Endothelial cell of umbilical vein (primary cell): Measurements from ENCODE around the gene FZD10. TPM values are rescaled to one million over a fixed set of nuclear protein-coding genes. Genes with fewer than 3 reads are reported as not detected.

Source experiments
- BruUV-seq: library from RNA; stranded (reverse); fragments of 400-500 nt; replicated peaks from 2 replicates; lab custom pipeline; 2021; lab: Mats Ljungman, UMichigan
- CTCF ChIA-PET: fragments of 300-600, 350-600 bp; sonication (Branson Sonifier 250); formaldehyde crosslinking; loops from one replicate; lab custom pipeline; 2021; ENCODE audit warnings: antibody characterized with exemption, inconsistent platforms; lab: Charles Lee
- POLR2A ChIA-PET: fragments of 300-600, 350-600 bp; sonication (Branson Sonifier 250); formaldehyde crosslinking; loops from one replicate; lab custom pipeline; 2021; ENCODE audit warnings: antibody characterized with exemption, inconsistent platforms; lab: Charles Lee
- DNase-seq: peaks from one replicate; pipeline ENCODE4 v3.0.0-alpha.2; 2011; ENCODE audit warnings: low read depth, low spot score
- FAIRE-seq: peaks from 2 replicates; lab custom pipeline; 2011; peaks lifted over from hg19 to GRCh38; lab: Jason Lieb, UNC
- H2AFZ ChIP-seq: 2 replicates; pipeline ENCODE4 v1.6.0; 2012; ENCODE audit warnings: low read depth, low read length, control low read depth, inconsistent platforms
- H3K27ac ChIP-seq: 2 replicates; pipeline ENCODE4 v1.5.1; 2011; ENCODE audit warnings: low read depth, mild to moderate bottlenecking, control low read depth, low read length, moderate library complexity; ENCODE audit not compliant: insufficient read depth
- H3K27me3 ChIP-seq, 2 experiments: 2 replicates each; pipeline versions ENCODE4 v1.6.0 to v1.6.1; 2011; ENCODE audit warnings: low read length in 2 of 2, mixed read lengths in 1 of 2; ENCODE audit not compliant: control insufficient read depth in 2 of 2, insufficient read depth in 2 of 2
- H3K36me3 ChIP-seq, 2 experiments: 2 replicates in 1 of 2; 3 replicates in 1 of 2; pipeline ENCODE4 v1.5.1; 2011; ENCODE audit warnings: low read length in 2 of 2, mild to moderate bottlenecking in 1 of 2, moderate library complexity in 1 of 2; ENCODE audit not compliant: control insufficient read depth in 2 of 2, insufficient read depth in 2 of 2; ENCODE audit errors: extremely low read depth in 1 of 2
- H3K4me1 ChIP-seq: 3 replicates; pipeline ENCODE4 v1.5.1; 2011; ENCODE audit warnings: mild to moderate bottlenecking, low read length; ENCODE audit not compliant: control insufficient read depth, insufficient read depth; ENCODE audit errors: extremely low read depth
- H3K4me2 ChIP-seq: 2 replicates; pipeline ENCODE4 v1.6.1; 2011; ENCODE audit warnings: low read length, control low read depth, mixed read lengths; ENCODE audit not compliant: insufficient read depth
- H3K4me3 ChIP-seq, 3 experiments: fragments of 200-600 bp in 1 of 3; sonication (generic), shearing (Covaris generic) in 1 of 3; replicated peaks in 1 of 3; 2 replicates each; pipeline ENCODE4 v1.5.1; 2011 to 2016; ENCODE audit warnings: control low read depth in 3 of 3, low read length in 3 of 3, mild to moderate bottlenecking in 2 of 3, inconsistent platforms in 1 of 3, low read depth in 1 of 3, moderate library complexity in 1 of 3; ENCODE audit not compliant: insufficient read depth in 1 of 3
- H3K79me2 ChIP-seq: 2 replicates; pipeline ENCODE4 v1.6.0; 2012; ENCODE audit warnings: low read length, inconsistent platforms; ENCODE audit not compliant: control insufficient read depth, insufficient read depth
- H3K9ac ChIP-seq: replicated peaks from 2 replicates; pipeline ENCODE3; 2011; ENCODE audit warnings: low read length, control low read depth; ENCODE audit not compliant: insufficient read depth; ENCODE audit errors: extremely low read depth
- H3K9me1 ChIP-seq: replicated peaks from 3 replicates; pipeline ENCODE4 v1.6.0; 2011; ENCODE audit warnings: mild to moderate bottlenecking, low read length; ENCODE audit not compliant: control insufficient read depth, insufficient read depth; ENCODE audit errors: extremely low read depth
- H3K9me3 ChIP-seq: replicated peaks from 2 replicates; pipeline ENCODE4 v1.5.1; 2012; ENCODE audit warnings: low read length, inconsistent platforms; ENCODE audit not compliant: control insufficient read depth, insufficient read depth
- H4K20me1 ChIP-seq: replicated peaks from 2 replicates; pipeline ENCODE3; 2011; ENCODE audit warnings: mild to moderate bottlenecking, low read length; ENCODE audit not compliant: control insufficient read depth, insufficient read depth; ENCODE audit errors: extremely low read depth
- CTCF ChIP-seq, 2 donors: IDR thresholded peaks; 1 replicate in 1 of 2; 2 replicates in 1 of 2; pipeline ENCODE4 v1.5.1; 2011; ENCODE audit warnings: low read length in 2 of 2, mild to moderate bottlenecking in 2 of 2, moderate library complexity in 2 of 2, control low read depth in 1 of 2, inconsistent platforms in 1 of 2, low read depth in 1 of 2; ENCODE audit not compliant: insufficient read depth in 1 of 2; ENCODE audit errors: extremely low read depth in 1 of 2
- EZH2 ChIP-seq: IDR thresholded peaks from 2 replicates; pipeline ENCODE4 v1.6.1; 2012; ENCODE audit warnings: borderline replicate concordance, low read depth, mild to moderate bottlenecking, moderate library complexity, low read length, inconsistent platforms; ENCODE audit not compliant: severe bottlenecking
- FOS ChIP-seq: IDR thresholded peaks from 2 replicates; pipeline ENCODE4 v1.6.1; 2011; ENCODE audit warnings: mild to moderate bottlenecking, low read length, moderate library complexity, borderline replicate concordance; ENCODE audit not compliant: insufficient read depth
- GATA2 ChIP-seq: IDR thresholded peaks from 2 replicates; pipeline ENCODE4 v1.7.0; 2011; ENCODE audit warnings: low read depth, mild to moderate bottlenecking, moderate library complexity, mixed read lengths, low read length; ENCODE audit not compliant: insufficient read length, insufficient read depth
- JUN ChIP-seq: IDR thresholded peaks from 2 replicates; pipeline ENCODE4 v1.6.1; 2011; ENCODE audit warnings: borderline replicate concordance, low read depth; ENCODE audit not compliant: insufficient read length, insufficient read depth
- MAX ChIP-seq: IDR thresholded peaks from 2 replicates; pipeline ENCODE4 v1.6.1; 2011; ENCODE audit not compliant: insufficient read depth, insufficient read length
- MYC ChIP-seq: IDR thresholded peaks from one replicate; pipeline ENCODE4 v1.6.1; 2011; ENCODE audit warnings: mild to moderate bottlenecking, low read depth, low read length
- POLR2A ChIP-seq: IDR thresholded peaks from 2 replicates; pipeline ENCODE4 v1.6.1; 2012; ENCODE audit warnings: low read depth, mild to moderate bottlenecking, control low read depth, low read length
- POLR2AphosphoS5 ChIP-seq: IDR thresholded peaks from 2 replicates; pipeline ENCODE4 v1.6.1; 2012; ENCODE audit warnings: low read depth, mild to moderate bottlenecking, control low read depth, low read length, moderate library complexity; ENCODE audit not compliant: insufficient read depth
- dilution Hi-C: fragments of 300-500 bp; cut with MboI; formaldehyde crosslinking; loops from one replicate; pipeline ENCODE4 v1.15.0; 2019; ENCODE audit warnings: low sequenced_read_pairs; ENCODE audit not compliant: extremely low pct_ligation_motif_present
- intact Hi-C: fragments of 100-400 bp; cut with micrococcal nuclease; formaldehyde crosslinking; loops from one replicate; pipeline ENCODE4 v1.10.0; 2022
- polyA plus RNA-seq, 4 experiments: library from polyadenylated mRNA; depleted of rRNA in 3 of 4; stranded (reverse) in 3 of 4; unstranded in 1 of 4; fragments of >200 nt; gene quantifications; 2 replicates each; pipeline versions ENCODE4 v1.2.1 to v1.2.3, GENCODE V29; 2011 to 2012; ENCODE audit warnings: missing spikeins in 1 of 4
- total RNA-seq: library from RNA; stranded (reverse); gene quantifications from 2 replicates; pipeline ENCODE4 v1.2.3, GENCODE V29; 2021

Gene FZD10
- total and polyA plus RNA-seq, 2 donors (not counting 3 experiments of a cell fraction or from before 2014, with no cell fraction given), result not detected

- H3K4me1 ChIP-seq, result no peaks in the 10 kb centered on the region
- H3K9ac ChIP-seq, result no peak overlapping the region
- no peaks in the 10 kb centered on the region for H3K9me1 ChIP-seq
- H3K4me3 ChIP-seq, result no peak overlapping the region
- no peak for FAIRE-seq
- no peaks in the 10 kb centered on the region for H3K79me2 ChIP-seq
- H3K36me3 ChIP-seq, result no peaks in the 10 kb centered on the region
- no TSS peak for BruUV-seq
- dilution Hi-C loops (no loop called here), intact Hi-C loops (no loop called here)
- CTCF ChIA-PET, result no interaction called here
- H4K20me1 ChIP-seq, result no peaks in the 10 kb centered on the region
- POLR2A ChIA-PET, result no interaction called here
- no peak overlapping the region for H2AFZ ChIP-seq
- H3K27ac ChIP-seq, result no peak overlapping the region
- H3K9me3 ChIP-seq, result peaks cover 5% of the 10 kb centered on the region
- TF ChIP-seq FOS (no peak), MAX (no peak), GATA2 (no peak), POLR2AphosphoS5 (no peak), MYC (no peak), POLR2A (no peak), JUN (no peak), EZH2 (no peak), CTCF (IDR thresholded peaks at IDR 0.05; ENCODE audit: extremely low read depth in 1 of 2, insufficient read depth in 1 of 2, low read depth in 1 of 2, low read length in 2 of 2) (no peak)
- no peak overlapping the region for H3K4me2 ChIP-seq
- H3K27me3 ChIP-seq, result no peaks in the 10 kb centered on the region
- DNase-seq, result no peak
Observed at GRCh38 chr12:130212384-130212989, 50.2 kb downstream of the FZD10 start.
